ENCODE data around the gene MT2A.

DNA sequence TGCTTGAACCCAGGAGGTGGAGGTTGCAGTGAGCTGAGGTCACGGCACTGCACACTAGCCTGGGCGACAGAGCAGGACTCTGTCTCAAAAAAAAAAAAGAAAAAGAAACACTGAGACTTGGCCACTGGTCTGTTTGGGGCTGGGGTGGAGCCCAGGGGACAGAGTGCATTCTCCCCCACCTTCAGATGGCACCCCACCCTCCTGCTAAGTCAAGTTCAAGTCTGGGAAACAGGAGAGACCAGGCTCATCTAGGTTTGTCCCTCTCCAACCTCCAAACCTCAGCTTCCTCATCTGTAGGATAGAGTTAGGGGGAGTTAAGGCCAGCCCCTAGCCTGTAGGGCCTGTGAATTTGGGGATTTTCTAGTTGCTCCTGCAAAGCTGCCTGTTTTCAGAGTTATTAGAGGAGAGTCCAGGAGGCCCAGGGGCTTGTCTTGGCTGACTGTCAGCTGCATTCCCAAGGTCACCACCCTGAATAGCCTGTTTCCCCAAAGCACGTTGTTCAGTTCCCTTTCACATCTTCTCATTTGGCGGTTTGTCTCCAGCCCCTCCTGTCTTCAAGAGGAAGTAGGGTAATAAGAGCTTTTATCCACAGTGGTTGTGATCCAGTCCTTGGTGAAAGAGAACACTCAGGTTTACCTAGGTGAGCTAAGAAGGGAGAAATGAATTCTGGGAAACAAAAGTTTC, 16.9 kb upstream of the MT2A start:
- TF ChIP-seq, protein P1, sequence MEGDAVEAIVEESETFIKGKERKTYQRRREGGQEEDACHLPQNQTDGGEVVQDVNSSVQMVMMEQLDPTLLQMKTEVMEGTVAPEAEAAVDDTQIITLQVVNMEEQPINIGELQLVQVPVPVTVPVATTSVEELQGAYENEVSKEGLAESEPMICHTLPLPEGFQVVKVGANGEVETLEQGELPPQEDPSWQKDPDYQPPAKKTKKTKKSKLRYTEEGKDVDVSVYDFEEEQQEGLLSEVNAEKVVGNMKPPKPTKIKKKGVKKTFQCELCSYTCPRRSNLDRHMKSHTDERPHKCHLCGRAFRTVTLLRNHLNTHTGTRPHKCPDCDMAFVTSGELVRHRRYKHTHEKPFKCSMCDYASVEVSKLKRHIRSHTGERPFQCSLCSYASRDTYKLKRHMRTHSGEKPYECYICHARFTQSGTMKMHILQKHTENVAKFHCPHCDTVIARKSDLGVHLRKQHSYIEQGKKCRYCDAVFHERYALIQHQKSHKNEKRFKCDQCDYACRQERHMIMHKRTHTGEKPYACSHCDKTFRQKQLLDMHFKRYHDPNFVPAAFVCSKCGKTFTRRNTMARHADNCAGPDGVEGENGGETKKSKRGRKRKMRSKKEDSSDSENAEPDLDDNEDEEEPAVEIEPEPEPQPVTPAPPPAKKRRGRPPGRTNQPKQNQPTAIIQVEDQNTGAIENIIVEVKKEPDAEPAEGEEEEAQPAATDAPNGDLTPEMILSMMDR (IDR thresholded peaks at IDR 0.05; ENCODE audit: poor library complexity, severe bottlenecking), result no peak
- TF ChIP-seq EP300 (conservative IDR thresholded peaks at IDR 0.05; ENCODE audit: poor library complexity, severe bottlenecking), result no peak
- TF ChIP-seq RAD21 (conservative IDR thresholded peaks at IDR 0.05), result no peak
- no peak for TF ChIP-seq SMC3 (conservative IDR thresholded peaks at IDR 0.05; ENCODE audit: poor library complexity)

Measured in neural cell (in vitro differentiated cells).